GM18907 (cell line): ENCODE data around the gene UBFD1.
"Not testable (repeated sequence)": the region's sequence is repeated elsewhere in the genome, so short reads cannot be mapped to it uniquely, and the experiment has no call there.

Source experiments
- ATAC-seq: cut with Tn5 transposase; IDR thresholded peaks from one replicate; pipeline ENCODE4 v1.9.1; 2021; ENCODE audit warnings: mild to moderate bottlenecking, moderate library complexity; ENCODE audit not compliant: unreplicated experiment

The UBFD1 gene

DNA sequence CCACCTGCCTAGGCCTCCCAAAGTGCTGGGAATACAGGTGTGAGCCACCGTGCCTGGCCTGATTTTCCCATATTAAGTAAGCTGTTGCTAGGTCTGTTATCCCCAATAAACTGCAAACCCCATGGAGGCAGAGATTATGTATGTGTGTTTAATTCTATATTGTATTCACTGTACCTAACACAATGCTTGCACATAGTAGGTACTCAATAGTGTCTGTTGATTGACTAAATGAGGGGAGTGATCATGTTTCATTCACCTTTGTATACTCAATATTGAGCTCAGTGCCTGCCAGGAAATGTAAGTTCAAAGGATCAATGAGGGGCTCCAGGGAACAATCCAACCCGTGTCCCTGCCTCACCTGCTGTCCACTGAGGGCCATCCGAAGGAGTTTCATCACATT lies 32.6 kb upstream of the UBFD1 start:
- ATAC-seq: no peak

DNA sequence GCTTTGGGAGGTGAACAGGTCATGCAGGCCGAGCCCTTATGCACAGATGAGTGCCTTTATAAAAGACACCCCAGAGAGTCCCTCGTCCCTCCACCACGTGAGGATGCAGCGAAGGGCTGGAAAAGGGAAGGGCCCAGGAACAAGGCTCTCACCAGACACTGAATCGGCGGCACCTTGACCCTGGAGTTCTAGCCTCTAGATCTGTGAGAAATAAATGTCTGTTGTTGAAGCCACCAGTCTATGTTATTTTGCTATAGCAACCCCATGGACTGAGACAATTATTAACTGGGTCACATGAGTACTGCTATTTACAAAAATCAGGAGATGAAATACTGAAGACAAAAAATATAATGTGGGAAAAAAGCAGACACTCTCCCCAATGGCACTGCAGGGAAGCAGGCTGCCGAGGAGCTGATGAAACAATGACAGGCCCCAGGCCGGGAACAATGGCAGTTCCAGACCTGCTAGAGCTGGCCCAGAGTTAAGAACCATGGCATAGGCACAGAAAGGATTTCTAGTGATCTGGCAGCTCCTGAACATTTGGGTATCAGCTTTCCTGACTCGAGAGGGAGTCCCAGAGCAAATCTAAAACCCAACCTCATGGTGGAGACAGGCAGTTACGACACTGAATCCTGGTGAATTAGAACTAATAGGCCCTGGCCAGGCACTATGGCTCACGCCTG lies 29.4 kb upstream of the UBFD1 start:
- no peak for ATAC-seq

DNA sequence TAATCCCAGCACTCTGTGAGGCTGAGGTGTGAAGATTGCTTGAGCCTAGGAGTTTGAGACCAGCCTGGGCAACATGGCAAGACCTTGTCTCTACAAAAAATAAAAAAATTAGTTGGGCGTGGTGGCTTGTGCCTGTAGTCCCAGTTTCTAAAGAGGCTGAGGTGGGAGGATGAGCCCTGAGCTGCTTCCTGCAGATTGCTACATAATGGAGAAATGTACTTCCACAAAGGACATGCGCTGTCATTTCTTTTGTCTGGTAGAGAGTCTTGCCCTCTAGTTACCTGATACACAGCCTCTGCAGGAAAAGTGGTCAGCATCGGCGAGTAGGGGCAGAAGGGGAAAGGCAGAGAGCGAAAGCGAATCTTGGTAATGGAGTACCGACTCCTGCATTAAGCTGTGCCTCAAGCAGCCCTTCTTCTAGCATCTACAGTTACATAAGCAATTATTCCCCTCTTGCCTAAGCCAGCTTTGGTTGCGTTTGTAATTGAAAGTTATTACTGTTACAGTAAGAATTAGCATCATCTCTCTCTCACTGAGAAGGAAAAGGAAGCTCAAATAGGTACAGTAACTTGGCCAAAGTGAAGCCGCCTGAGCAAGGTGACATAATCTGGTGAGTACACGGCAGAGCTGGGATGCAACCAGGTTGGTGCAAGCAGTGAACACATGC lies 28.8 kb upstream of the UBFD1 start:
- no peak for ATAC-seq

DNA sequence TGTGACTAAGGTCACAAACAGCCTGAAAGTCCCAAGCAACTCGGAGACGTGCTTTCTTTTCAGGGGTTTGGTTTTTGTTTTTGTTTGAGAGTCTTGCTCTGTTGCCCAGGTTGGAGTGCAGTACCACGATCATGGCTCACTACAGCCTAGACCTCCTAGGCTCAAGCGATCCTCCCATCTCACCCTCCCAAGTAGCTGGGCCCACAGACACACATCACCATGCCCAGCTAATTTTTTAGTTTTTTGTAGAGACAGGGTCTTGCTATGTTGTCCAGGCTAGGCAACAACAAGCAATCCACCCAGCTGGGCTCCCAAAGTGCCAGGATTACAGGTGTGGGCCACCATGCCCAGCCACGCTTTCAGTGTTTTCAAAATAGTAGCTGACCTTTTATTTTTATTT lies 27.5 kb upstream of the UBFD1 start:
- no peak for ATAC-seq

DNA sequence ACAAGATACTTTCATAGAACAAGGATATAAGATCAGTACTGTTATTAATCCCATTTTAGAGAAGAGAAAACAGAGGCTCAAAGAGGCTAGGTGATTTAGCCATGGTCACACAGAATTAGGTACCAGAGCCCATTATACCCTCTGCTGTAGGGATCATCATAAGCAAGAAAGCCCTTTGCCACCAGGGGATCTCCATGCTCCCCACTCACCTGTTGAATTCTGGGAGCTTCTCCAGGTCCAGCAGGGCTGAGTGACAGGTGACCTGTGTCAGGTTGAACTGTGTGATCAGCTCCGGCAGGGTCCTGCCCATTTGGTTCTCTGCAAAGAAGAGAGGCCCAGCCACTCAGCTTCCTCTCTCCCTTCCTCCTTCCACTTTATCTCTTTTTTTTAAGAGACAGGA lies 25.1 kb upstream of the UBFD1 start:
- no peak for ATAC-seq

DNA sequence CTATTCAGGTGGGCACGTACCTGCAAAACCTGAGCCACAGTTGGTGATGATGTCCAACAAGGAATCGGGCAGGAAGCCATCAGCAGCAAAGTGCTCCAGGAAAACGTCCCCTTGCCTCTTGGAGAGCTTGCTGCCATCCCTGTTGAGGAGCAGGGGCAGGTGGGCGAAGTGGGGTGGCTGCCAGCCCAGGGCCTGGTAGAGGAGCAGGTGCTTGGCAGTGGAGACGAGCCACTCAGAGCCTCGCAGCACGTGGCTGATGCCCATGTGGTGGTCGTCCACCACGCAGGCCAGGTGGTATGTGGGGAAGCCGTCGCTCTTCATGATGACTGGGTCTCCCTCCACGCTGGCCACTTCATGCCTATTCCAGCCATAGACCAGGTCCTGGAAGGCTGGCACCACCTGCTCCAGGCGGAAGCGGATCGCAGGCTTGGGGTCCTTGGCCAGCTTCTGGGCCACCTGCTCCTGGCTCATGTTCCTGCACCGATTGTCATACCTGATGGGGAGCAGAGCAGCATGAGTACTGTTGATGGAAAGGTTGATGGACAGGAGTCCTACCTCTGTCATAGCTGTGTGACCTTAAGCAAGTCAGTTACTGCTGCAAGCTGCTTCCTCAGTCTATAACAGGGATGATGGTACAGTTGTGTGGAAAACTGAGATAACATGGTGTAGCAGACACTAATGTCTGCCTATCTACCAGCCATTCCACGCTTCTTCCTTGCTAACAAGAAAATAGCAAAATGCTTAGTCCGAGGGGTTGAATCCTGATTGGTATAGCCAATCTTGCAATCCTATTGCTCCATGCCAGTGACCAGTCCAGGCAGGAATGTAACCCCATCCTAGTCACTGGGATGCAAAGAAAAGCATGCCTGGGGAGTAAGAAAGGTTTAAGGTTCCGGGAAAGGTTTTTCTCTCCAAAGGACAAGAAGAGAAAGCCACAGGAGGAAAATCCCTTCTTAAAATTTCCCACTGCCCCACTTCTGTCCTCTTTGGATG lies 22.4 kb upstream of the UBFD1 start:
- ATAC-seq: no peak

DNA sequence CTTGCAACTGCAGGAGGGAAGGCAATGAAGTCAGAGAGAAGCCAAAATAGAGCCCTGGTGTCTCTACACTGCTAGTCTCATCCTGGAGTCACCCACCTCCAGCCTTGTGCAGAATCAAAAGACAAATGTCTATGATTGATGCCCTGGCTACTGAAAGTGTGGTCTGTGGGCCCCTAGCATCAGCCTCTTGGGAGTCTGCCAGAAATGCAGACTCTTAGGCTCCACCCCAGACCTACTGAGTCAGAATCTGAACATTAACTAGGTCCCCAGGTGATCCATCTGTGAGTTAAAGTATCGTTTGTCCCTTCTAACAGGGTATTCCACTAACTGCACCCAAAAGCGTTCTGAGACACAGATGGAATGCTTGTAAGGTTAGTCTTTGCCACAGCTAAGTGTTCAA lies 21.6 kb upstream of the UBFD1 start:
- ATAC-seq: no peak

DNA sequence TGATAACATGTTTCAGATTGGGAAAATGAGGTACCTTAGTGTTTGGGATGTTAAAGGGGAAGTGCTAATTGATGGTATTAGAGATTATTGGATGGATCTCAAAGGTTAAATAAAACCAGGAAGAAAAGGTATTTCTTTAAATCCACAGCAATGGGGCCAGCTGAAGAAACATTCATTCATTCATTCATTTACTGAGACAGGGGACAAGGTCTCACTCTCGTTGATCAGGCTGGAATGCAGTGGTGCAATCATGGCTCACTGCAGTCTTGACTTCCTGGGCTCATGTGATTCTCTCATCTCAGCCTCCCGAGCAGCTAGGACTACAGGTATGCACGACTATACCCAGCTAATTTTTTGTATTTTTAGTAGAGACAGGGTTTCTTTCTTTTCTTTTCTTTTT lies 20.1 kb upstream of the UBFD1 start:
- ATAC-seq: no peak

DNA sequence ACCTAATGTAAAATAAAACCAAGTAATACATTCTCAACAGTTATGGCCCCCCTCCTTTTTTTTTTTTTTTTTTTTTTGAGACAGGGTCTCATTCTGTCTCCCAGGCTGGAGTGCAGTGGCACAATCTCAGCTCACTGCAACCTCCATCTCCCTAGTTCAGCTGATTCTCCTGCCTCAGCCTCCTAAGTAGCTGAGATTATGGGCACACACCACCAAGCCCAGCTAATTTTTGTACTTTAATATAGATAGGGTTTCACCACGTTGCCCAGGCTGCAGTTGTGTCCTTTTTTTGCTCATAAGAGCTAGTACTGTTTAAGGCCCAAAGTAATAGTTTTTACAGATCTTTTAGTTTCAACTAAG lies 18.6 kb upstream of the UBFD1 start:
- ATAC-seq: no peak

DNA sequence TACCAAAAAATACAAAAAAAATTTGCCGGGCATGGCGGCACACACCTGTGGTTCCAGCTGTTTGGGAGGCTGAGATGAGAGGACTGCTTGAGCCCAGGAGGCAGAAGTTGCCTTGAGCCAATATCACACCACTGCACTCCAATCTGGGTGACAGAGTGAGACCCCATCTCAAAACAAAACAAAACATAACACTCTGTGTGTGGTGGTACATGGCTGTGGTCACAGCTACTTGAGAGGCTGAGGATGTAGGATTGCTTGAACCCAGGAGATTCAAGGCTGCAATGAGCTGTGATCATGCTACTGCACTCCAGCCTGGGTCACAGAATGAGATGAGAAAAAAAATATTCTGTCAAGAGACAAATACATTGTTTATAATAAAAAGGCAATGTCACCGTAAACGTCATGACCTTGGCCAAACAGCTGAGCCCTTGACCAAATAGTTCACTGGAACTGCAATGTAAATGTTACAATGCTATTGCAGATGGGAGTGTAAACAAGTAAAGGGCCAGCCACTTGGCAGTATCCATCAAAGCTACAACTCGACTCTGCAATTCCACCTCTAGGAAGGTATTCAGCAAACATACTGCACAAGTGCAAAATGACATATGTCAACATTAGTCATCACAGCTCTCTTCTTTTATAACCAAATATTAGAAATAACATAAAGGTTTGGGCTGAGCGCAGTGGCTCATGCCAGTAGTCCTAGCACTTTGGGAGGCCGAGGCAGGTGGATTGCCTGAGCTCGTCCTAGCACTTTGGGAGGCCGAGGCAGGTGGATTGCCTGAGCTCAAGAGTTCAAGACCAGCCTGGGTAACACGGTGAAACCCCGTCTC lies 17.3 kb upstream of the UBFD1 start:
- no peak for ATAC-seq

DNA sequence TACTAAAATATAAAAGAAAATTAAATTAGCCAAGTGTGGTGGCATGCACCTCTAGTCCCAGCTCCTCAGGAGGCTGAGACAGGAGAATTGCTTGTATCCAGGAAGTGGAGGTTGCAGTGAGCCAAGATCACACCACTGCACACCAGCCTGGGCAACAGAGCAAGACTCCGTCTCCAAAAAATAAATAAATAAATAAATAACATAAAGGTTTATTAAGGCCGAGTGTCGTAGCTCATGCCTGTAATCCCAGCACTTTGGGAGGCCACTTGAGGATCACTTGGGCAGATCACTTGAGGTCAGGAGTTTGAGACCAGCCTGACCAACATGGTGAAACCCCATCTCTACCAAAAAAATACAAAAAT lies 16.7 kb upstream of the UBFD1 start:
- ATAC-seq: not testable (repeated sequence)

DNA sequence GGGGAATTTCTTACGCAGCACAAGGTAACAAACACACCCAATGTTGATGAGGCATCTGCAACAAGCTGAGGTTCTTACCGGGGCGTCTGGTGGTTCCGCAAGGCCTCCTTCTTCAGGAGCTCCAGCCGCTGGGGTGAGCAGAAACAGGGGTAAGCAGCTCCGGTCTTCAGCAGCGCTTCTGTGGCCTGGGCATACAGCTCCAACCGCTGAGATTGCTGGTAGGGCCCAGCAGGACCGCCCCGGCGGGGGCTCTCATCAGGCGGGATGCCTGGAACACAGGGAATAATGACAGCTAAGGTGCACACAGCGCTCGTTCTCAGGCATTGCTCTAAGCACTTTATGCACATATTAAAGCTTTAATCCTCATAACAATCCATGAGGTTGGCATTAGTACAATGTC lies 13.1 kb upstream of the UBFD1 start:
- ATAC-seq: no peak

DNA sequence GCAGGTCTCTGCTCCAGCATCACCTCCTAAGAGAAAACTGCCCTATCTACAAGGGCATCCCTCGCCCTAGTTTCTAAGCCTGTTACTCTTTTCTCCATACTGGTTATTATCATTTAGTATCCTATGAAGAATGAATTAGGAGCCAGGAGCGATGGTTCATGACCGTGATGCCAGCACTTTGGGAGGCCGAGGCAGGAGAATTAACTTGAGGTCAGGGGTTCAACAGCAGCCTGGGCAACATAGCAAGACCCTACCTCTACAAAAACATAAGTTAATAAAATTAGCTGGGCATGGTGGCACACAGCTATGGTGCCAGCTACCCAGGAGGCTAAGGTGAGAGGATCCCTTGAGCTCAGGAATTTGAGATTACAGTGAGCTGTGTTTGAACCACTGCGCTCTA lies 7.6 kb upstream of the UBFD1 start:
- ATAC-seq: no peak

DNA sequence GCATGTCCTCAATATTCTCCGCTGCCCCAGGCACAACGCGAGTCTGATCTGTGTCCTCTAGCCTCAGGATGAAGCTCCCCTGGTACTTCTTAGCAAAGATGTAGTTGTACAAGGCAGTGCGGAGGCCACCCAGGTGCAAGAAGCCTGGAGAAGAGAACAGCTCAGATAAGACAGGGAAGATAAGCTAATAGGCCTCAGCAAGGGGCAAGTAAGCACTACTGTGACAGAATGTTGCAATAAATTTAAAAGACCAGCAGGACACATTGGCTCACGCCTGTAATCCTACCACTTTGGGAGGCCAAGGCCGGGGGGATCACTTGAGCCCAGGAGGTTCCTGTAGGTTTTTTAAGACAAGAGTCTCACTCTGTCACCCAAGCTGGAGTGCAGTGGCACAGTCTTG lies 5.4 kb upstream of the UBFD1 start:
- no peak for ATAC-seq

DNA sequence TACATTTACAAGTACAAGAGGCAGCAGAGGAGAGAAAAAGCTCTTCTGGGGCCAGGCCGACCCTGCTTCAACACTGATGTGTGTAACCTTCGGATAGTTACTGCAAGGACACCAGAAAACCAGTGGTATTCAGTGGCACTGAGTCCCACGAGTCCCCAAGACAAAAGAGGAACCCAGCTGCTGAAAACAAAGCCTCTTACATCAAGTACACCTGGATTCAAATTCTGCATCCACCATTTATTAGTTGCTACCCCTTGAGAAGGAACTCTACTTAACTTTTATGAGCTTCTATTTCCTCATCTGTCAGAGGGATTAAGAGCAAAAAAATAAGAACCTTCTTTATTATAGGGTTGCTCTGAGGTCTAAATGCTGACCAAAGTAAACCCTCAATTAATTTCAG lies 3.0 kb upstream of the UBFD1 start:
- ATAC-seq: no peak

DNA sequence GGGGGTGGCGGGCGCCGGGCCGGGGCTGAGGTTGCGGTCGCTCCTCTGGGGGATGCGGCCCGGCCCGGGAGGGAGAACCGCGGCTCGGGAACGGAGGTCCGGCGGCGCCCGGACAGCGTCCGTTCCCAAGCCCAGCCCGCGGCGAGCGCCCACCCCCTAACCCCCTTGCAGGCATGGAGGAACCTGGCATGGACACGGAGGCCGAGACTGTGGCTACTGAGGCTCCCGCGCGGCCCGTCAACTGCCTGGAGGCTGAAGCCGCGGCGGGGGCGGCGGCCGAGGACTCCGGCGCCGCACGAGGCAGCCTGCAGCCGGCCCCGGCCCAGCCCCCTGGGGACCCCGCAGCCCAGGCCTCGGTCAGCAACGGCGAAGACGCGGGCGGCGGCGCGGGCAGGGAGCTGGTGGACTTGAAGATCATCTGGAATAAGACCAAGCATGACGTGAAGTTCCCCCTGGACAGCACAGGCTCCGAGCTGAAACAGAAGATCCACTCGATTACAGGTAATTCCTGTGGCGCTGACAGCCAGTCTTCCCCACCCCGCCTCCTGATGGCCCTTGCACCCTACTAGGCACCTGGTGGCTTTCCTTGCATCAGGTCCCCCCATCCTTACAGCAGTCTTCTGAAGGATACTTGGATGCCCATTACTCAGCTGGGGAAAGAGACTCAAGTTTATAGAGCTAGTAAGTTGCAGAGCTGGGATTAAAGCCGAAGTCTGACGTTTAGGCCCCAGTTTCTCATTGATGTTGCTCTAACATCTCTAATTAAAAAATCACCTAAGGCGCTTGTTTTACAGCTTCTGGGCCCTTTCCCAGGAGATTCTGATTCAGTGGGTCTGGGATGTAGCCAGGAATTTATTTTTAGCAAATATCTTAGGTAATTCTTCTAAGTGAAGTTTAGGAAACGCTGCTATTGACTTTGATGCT lies 514 bp downstream of the UBFD1 start:
- peak; percentile 20 for ATAC-seq

DNA sequence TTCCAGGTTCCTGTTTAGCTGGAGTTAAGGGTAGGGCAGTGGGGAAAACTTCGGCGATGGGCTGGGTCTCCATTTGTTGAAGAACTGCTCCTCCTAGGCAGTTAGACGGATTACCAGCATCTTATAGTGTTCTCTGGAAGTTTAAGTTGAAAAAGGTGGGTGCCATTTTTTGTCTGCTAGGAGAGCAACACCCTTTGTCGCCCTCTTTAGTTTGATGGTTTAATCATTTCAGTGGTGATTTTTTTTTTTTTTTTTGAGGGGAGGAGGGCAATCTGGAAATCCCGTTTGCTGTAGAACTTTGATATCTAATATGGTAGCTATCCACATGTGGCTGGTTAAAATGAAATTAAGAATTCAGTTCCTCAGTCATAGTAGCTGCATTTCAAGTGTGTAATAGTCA lies 4.1 kb downstream of the UBFD1 start:
- ATAC-seq: no peak

DNA sequence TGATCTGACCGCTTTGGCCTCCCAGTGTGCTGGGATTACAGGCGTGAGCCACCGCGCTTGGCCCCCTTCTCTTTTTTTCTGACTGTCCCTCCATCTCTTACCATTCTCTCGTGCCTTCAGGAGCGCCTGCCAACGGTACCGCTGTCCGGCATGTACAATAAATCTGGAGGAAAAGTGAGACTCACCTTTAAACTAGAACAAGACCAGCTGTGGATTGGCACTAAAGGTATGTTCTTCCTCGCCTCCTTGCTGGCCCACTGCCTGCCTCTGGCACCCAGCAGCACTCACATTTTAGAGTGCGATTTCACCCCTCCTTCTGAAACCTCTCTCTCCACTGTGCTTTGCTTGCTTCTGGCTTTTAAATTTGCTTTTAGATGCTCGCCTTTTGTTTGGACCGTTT lies 5.0 kb downstream of the UBFD1 start:
- no peak for ATAC-seq

DNA sequence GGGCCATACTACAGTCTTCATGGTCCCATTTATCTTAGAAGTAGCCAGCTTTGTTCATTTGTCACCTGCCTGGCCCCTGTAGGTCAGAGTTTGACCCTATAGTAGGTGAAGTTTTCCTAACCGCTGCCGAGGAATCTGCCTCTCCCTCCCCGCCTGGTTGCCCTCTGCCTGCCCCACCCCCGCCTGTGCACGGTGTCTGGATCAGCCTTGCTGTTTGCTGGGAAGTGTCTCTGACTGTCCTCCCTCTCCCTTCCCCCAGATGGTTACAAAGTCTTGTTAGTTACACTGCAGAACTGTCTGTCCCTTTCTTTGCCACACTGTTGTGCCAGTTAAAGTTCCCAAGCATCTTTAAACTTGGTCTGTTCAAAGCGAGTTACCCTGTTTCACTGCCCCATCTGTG lies 5.7 kb downstream of the UBFD1 start:
- ATAC-seq: no peak
